ENCODE data around the gene CHSY1. TPM values are rescaled to one million over a fixed set of nuclear protein-coding genes. Genes with fewer than 3 reads are reported as not detected.

CHSY1 gene
- total and polyA plus RNA-seq, 11 donors, result 5.6 to 41.3 (median 11.1) TPM

DNA sequence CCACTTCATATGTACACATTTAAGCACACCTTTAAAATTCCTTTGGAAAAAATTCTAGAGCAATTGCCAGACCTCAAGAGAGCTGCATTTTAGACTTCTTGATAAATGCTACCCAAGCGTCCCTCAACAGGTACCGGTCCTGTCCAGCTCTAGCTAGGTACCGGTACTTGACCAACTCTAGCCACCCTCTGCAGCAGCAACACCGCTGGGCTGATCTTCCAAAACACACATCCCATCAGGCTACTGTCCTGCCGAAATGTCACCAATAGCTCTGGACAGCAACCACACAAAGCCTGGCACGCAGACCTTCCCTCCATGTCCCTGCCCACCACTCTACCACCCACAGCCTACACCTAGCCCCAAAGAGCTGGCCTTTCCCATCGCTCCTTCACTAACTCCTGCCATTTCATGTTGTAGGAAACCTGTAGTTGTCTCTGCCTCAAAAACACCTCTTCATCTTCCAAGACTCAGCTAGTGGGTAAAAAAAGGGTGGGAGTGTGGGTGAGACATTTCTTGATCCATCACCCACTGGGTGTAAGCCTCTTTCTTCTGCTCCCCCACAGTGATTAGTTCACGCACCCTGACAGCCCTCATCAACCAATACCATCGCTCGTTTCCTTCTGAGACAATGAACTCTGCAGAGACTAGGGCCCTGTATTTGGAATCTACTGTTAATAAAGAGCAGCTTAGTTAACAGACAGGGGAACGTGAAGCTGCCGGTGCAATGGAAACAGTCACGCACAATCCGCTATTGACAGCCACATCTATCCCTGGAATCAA lies 6.8 kb downstream of the CHSY1 start:
- intact Hi-C loops (cut with DNase I), result loop anchor here in 8 of 10 donors (5.0 to 10.0 kb wide), 7 partner anchors 38 to 78 kb away; no protein-coding TSS in a partner anchor
- Histone ChIP-seq H3K27ac (peak overlapping the region in 1 of 12 donors; percentile 70), H3K27me3 (no peaks in the 10 kb centered on the region), H3K36me3 (peaks cover 0 to 20% (median 4%) of the 10 kb centered on the region in 9 donors), H3K4me1 (peaks cover 0 to 100% (median 81%) of the 10 kb centered on the region in 12 donors), H3K4me3 (no peak overlapping the region), H3K9me3 (no peaks in the 10 kb centered on the region)
- no peak for DNase-seq
- WGBS, 4 donors, result 89 to 92% (median 90%) methylated on average over 14 of the region's 14 CpGs
- no peak for ATAC-seq
- TF ChIP-seq, protein P1, sequence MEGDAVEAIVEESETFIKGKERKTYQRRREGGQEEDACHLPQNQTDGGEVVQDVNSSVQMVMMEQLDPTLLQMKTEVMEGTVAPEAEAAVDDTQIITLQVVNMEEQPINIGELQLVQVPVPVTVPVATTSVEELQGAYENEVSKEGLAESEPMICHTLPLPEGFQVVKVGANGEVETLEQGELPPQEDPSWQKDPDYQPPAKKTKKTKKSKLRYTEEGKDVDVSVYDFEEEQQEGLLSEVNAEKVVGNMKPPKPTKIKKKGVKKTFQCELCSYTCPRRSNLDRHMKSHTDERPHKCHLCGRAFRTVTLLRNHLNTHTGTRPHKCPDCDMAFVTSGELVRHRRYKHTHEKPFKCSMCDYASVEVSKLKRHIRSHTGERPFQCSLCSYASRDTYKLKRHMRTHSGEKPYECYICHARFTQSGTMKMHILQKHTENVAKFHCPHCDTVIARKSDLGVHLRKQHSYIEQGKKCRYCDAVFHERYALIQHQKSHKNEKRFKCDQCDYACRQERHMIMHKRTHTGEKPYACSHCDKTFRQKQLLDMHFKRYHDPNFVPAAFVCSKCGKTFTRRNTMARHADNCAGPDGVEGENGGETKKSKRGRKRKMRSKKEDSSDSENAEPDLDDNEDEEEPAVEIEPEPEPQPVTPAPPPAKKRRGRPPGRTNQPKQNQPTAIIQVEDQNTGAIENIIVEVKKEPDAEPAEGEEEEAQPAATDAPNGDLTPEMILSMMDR (IDR thresholded peaks at IDR 0.05), result no peak

DNA sequence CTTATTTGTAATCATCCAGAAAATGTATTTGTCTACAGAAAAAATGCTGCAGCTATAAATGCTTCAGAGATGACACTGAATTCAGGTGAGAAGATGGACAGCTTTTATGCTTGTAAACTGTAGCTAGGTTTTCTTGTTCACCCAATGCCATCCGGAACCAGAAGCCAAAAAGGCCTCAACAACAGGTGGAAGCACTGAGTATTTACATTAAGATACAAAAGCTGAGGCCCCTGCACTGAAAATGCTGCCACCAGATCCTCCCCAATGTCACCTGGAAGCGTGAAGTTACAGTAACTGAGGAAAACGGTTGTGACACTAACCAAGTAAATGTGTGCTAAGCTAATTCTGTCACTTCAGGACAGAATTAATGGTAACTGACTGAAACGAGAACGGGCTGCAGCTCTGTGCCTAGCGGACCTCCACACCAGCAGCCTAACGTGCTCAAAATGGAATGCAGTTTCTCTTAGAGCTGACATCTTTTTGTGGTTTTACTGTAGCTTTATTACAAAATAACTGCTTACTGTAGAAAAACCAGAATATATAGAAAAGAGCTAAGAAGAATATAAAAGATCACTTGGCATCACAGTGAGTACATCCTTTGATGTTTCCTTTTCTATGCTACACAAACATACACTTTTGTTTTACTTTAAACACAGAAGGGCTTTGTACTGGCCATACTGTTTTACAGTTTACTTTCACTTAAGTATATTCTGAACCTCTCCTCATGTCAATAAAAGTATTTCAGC lies 7.6 kb downstream of the CHSY1 start:
- no peaks in the 10 kb centered on the region for H3K9me3 ChIP-seq
- H3K27me3 ChIP-seq, result no peaks in the 10 kb centered on the region
- peak overlapping the region in 1 of 12 donors; percentile 40 for H3K4me3 ChIP-seq
- WGBS, 4 donors, result 61 to 80% (median 64%) methylated on average over 7 of the region's 7 CpGs
- DNase-seq, result no peak
- H3K27ac ChIP-seq, result peak overlapping the region in 2 of 12 donors; percentile 11 to 70
- intact Hi-C loops (cut with DNase I), result loop anchor here in 6 of 10 donors (5.0 to 10.0 kb wide), 5 partner anchors 37 to 59 kb away; no protein-coding TSS in a partner anchor
- ATAC-seq, result no peak
- peaks cover 0 to 20% (median 4%) of the 10 kb centered on the region in 9 donors for H3K36me3 ChIP-seq
- TF ChIP-seq, protein P1 (IDR thresholded peaks at IDR 0.05), result no peak
- TF ChIP-seq POLR2A (IDR thresholded peaks at IDR 0.05), result no peak
- peaks cover 0 to 100% (median 79%) of the 10 kb centered on the region in 12 donors for H3K4me1 ChIP-seq

DNA sequence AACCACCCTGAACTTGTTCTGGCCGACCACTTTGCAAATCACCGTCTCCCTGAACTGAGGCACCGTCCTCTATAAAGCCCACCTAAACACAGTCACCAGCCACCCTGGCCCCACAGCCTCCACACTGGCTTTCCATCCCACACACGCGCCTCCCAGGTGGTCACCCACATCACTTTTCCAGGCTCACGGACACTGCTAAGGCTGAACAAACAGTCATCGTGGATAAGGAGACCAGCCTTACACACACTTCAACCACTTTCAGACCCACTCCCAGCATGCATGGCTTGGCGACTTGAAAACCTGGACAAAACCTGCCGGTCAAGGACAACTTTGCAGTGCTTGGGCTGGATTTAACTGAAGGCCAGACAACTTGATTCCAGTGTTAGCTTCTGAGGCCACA lies 8.4 kb downstream of the CHSY1 start:
- no peak for ATAC-seq
- no peaks in the 10 kb centered on the region for H3K9me3 ChIP-seq
- intact Hi-C loops (cut with DNase I), result loop anchor here in 6 of 10 donors (5.0 to 10.0 kb wide), 5 partner anchors 36 to 59 kb away; no protein-coding TSS in a partner anchor
- no peak for DNase-seq
- H3K27me3 ChIP-seq, result no peaks in the 10 kb centered on the region
- H3K27ac ChIP-seq, result peak overlapping the region in 8 of 12 donors; percentile 5 to 70 (median 24)
- peaks cover 0 to 100% (median 74%) of the 10 kb centered on the region in 12 donors for H3K4me1 ChIP-seq
- WGBS, 4 donors, result 82 to 88% (median 86%) methylated on average over 9 of the region's 9 CpGs
- peaks cover 0 to 17% (median 4%) of the 10 kb centered on the region in 9 donors for H3K36me3 ChIP-seq
- TF ChIP-seq, protein P1 (IDR thresholded peaks at IDR 0.05), result no peak
- no peak for TF ChIP-seq POLR2A (IDR thresholded peaks at IDR 0.05)
- peak overlapping the region in 1 of 12 donors; percentile 40 for H3K4me3 ChIP-seq

DNA sequence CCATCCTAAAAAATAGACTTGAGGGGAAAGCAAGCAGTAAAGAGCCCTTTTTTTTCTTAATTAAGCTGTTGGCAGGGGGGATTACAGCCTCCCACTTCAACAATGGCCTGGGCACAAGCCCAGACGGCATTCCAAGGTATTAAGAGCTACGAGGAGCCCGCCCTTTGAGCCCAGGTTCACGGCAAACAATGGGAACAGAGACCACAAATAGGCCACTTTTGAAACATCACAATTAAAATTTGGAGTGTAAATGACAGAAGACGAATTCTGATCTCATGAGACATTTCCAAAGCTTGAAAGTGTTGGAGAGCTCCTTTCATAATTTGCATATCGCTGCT lies 8.9 kb downstream of the CHSY1 start:
- WGBS, 4 donors, result 47 to 52% (median 49%) methylated on average over 6 of the region's 6 CpGs
- Histone ChIP-seq H3K4me1 (peaks cover 0 to 100% (median 70%) of the 10 kb centered on the region in 12 donors), H3K36me3 (peaks cover 0 to 13% (median under 1%) of the 10 kb centered on the region in 9 donors), H3K27me3 (no peaks in the 10 kb centered on the region), H3K27ac (peak overlapping the region in 10 of 12 donors; percentile 5 to 70 (median 26)), H3K4me3 (peak overlapping the region in 1 of 12 donors; percentile 40), H3K9me3 (no peaks in the 10 kb centered on the region)
- intact Hi-C loops (cut with DNase I), result loop anchor here in 6 of 10 donors (5.0 to 10.0 kb wide), 5 partner anchors 36 to 58 kb away; no protein-coding TSS in a partner anchor
- TF ChIP-seq POLR2A (IDR thresholded peaks at IDR 0.05), result no peak
- TF ChIP-seq, protein P1 (IDR thresholded peaks at IDR 0.05), result no peak
- peak in 1 of 5 donors; percentile 38 for DNase-seq
- ATAC-seq, result peak in 1 of 4 donors; percentile 33

Data from heart left ventricle (tissue), 16 donors.